Cardiac fibroblast (primary cell): ENCODE results near the gene CCDC40.

ENCODE experiments used
- DNase-seq, 2 donors: peaks; one replicate each; pipeline versions ENCODE4 v3.0.0 to v3.0.0-alpha.2; 2010; ENCODE audit warnings: low read depth in 2 of 2
- H3K4me3 ChIP-seq, 2 donors: replicated peaks in 1 of 2; 1 replicate in 1 of 2; 2 replicates in 1 of 2; pipeline ENCODE4 v1.5.1; 2011; ENCODE audit warnings: low read depth in 2 of 2, low read length in 2 of 2, mild to moderate bottlenecking in 2 of 2, moderate library complexity in 1 of 2
- TF ChIP-seq, protein P1 (sequence below): IDR thresholded peaks from one replicate; pipeline ENCODE4 v1.5.1; 2011; ENCODE audit warnings: low read depth, mild to moderate bottlenecking, low read length, inconsistent platforms

Gene CCDC40

GRCh38 chr17:80071116-80071841 is 34.8 kb downstream of the CCDC40 start:
- DNase-seq, result peak; percentile 50 to 80
- TF ChIP-seq, protein P1, sequence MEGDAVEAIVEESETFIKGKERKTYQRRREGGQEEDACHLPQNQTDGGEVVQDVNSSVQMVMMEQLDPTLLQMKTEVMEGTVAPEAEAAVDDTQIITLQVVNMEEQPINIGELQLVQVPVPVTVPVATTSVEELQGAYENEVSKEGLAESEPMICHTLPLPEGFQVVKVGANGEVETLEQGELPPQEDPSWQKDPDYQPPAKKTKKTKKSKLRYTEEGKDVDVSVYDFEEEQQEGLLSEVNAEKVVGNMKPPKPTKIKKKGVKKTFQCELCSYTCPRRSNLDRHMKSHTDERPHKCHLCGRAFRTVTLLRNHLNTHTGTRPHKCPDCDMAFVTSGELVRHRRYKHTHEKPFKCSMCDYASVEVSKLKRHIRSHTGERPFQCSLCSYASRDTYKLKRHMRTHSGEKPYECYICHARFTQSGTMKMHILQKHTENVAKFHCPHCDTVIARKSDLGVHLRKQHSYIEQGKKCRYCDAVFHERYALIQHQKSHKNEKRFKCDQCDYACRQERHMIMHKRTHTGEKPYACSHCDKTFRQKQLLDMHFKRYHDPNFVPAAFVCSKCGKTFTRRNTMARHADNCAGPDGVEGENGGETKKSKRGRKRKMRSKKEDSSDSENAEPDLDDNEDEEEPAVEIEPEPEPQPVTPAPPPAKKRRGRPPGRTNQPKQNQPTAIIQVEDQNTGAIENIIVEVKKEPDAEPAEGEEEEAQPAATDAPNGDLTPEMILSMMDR, result no peak
- H3K4me3 ChIP-seq, result peak overlapping the region; percentile 8 to 11

DNA sequence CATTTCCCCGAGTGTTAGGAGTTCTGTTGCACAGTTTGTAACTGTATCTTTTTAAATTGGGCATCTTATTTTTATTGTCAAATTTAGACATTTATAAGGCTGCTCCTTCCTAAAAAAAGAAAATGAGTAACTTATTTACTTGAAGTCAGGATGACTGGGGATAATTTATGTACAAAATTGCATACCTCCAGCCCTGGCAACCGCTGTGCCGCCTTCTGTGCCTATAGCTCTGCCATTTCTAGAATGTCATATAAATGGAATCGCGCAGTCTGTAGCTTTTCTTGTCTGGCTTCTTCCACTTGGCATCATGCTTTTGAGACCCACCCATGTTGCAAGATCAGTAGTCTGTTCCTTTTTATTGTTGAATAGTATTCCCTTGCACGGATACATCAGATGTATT is 36.0 kb downstream of the CCDC40 start:
- H3K4me3 ChIP-seq, result no peak overlapping the region
- TF ChIP-seq, protein P1, result no peak
- no peak for DNase-seq

DNA sequence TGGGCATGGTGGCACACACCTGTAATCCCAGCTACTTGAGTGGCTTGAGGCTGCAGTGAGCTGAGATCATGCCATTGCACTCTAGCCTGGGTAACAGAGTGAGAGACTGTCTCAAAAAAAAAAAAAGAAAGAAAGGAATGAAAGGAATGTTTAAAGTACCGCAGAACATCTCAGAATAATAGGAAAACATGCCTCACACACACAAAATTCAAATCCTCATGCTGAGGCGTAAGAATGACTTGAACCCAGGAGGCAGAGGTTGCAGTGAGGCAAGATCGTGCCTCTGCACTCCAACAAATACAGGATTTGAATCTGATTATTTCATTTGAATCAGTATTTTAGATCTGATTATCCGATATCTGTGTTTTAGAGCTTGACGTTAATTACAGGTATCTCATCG is 43.6 kb downstream of the CCDC40 start:
- DNase-seq, result peak; percentile 20 to 53
- no peak overlapping the region for H3K4me3 ChIP-seq
- TF ChIP-seq, protein P1, result no peak

GRCh38 chr17:80081596-80081995 is 45.2 kb downstream of the CCDC40 start:
- DNase-seq, result no peak

DNA sequence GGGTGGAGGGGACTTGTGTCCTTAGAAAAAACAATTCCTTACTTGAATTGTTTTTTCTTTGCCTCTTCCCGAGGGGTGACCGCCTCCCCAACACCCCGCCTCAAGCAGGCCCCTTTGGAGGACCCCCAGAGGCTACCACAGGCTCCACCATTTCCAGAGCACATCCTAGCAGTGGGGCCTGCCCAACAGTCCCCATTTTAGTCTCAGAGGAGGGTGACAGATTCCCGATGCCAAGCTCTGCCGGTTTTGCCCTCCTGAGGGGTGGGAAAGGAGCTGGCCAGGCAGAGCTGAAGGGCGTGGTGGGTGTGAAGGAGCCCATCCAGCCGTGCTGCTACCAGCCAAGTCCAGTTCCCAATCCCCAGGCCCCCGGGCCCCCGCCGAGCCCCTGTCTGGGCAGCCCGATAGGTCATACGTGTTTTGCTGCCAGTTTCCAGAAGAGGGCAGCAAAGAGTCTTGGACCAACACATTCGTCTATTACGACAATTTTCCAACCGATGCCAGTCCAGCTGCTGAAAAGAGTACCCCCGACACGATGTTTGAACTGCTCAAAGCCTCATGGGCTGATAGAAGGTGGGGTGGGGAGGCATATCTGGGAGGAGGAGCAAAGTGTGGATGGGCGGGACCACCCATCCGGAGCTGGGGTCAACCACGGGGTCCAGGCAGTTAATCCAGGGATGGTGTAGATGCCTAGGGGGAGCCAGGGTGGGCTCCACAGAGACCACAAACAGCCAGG is 46.1 kb downstream of the CCDC40 start:
- DNase-seq, result peak; percentile 82 to 84
- H3K4me3 ChIP-seq, result no peak overlapping the region
- TF ChIP-seq, protein P1, result peak; percentile 69

More at GRCh38 chr17:80081596-80081995, 45.2 kb downstream of the CCDC40 start:
- H3K4me3 ChIP-seq, result no peak overlapping the region
- TF ChIP-seq, protein P1, result no peak

- no peak overlapping the region for H3K4me3 ChIP-seq
- TF ChIP-seq, protein P1, result no peak
- DNase-seq, result no peak
Observed at GRCh38 chr17:80083136-80083661, 46.8 kb downstream of the CCDC40 start.
